Esophagus muscularis mucosa (tissue), 4 donors: ENCODE measurements around the gene MAP3K20.

Experiments used
- EP300 ChIP-seq: sonication (generic); formaldehyde crosslinking; IDR thresholded peaks from one replicate; pipeline ENCODE4 v1.6.1; 2017; ENCODE audit warnings: antibody characterized with exemption
- POLR2A ChIP-seq: fragments of 450-650 bp; IDR thresholded peaks from one replicate; pipeline ENCODE4 v1.6.1; 2017; ENCODE audit warnings: antibody characterized with exemption, moderate library complexity, mild to moderate bottlenecking, low read depth
- POLR2AphosphoS5 ChIP-seq, 2 donors: sonication (generic); formaldehyde crosslinking; IDR thresholded peaks; one replicate each; pipeline ENCODE4 v1.6.1; 2017; ENCODE audit warnings: antibody characterized with exemption in 2 of 2
- TF ChIP-seq, protein P1 (sequence below), 3 experiments: fragments of 200-600 bp in 2 of 3; fragments of 450-650 bp in 1 of 3; sonication (generic) in 2 of 3; IDR thresholded peaks; one replicate each; pipeline ENCODE4 v1.5.1; 2017 to 2019; ENCODE audit warnings: antibody characterized with exemption in 3 of 3, mild to moderate bottlenecking in 2 of 3, moderate library complexity in 1 of 3

DNA sequence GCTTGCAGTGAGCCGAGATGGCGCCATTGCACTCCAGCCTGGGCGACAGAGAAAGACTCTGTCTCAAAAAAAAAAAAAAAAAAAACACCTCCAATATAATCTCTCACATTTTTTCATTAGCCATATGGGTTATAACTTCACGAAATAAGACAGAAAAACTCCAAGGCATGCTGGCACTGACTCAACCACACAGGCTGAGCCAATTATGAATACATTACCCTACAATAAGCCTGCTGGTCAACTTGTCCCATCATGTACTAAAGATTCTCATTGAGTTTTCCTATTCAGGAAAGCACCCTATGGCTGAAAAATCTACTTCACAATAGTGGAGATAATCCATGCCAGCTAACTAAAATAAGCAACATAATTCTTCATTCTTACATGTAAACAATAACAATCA, 12.8 kb upstream of the MAP3K20 start:
- TF ChIP-seq POLR2AphosphoS5 (IDR thresholded peaks at IDR 0.05) = no peak
- TF ChIP-seq, protein P1, sequence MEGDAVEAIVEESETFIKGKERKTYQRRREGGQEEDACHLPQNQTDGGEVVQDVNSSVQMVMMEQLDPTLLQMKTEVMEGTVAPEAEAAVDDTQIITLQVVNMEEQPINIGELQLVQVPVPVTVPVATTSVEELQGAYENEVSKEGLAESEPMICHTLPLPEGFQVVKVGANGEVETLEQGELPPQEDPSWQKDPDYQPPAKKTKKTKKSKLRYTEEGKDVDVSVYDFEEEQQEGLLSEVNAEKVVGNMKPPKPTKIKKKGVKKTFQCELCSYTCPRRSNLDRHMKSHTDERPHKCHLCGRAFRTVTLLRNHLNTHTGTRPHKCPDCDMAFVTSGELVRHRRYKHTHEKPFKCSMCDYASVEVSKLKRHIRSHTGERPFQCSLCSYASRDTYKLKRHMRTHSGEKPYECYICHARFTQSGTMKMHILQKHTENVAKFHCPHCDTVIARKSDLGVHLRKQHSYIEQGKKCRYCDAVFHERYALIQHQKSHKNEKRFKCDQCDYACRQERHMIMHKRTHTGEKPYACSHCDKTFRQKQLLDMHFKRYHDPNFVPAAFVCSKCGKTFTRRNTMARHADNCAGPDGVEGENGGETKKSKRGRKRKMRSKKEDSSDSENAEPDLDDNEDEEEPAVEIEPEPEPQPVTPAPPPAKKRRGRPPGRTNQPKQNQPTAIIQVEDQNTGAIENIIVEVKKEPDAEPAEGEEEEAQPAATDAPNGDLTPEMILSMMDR (IDR thresholded peaks at IDR 0.05) = no peak
- TF ChIP-seq EP300 = no peak
- no peak for TF ChIP-seq POLR2A
